K562 (cell line): Measurements from ENCODE around the gene PACSIN1. TPM values are rescaled to one million over a fixed set of nuclear protein-coding genes. Genes with fewer than 3 reads are reported as not detected.
A peak's percentile ranks its signal among the peaks of the same experiment; 100 is the strongest.

Experiments
- CCAR2 ChIP-seq: fragments of 200-400 bp; formaldehyde crosslinking; IDR thresholded peaks from 2 replicates; pipeline ENCODE4 v1.6.1; 2017; ENCODE audit warnings: mild to moderate bottlenecking, low read depth, low read length
- CREB1 ChIP-seq, 2 experiments: sonication (generic) in 1 of 2; formaldehyde crosslinking in 1 of 2; IDR thresholded peaks; 2 replicates each; pipeline versions ENCODE4 v1.6.1 to v1.8.0; 2012 to 2022; ENCODE audit warnings: inconsistent platforms in 1 of 2, mild to moderate bottlenecking in 1 of 2, missing genetic modification reagents in 1 of 2, moderate library complexity in 1 of 2
- EHMT2 ChIP-seq: fragments of 450-650 bp; IDR thresholded peaks from 2 replicates; pipeline ENCODE4 v1.6.1; 2018; ENCODE audit warnings: antibody characterized with exemption
- ELF4 ChIP-seq: fragments of 450-650 bp; formaldehyde crosslinking; IDR thresholded peaks from 2 replicates; pipeline ENCODE4 v1.4.0; 2022; ENCODE audit warnings: missing genetic modification characterization
- FOS ChIP-seq: IDR thresholded peaks from 3 replicates; pipeline ENCODE4 v1.6.1; 2011; ENCODE audit not compliant: insufficient read length; ENCODE audit errors: extremely low read depth
- HDGF ChIP-seq: fragments of 450-650 bp; IDR thresholded peaks from 2 replicates; pipeline ENCODE4 v1.6.1; 2016
- HLTF ChIP-seq: fragments of 450-650 bp; IDR thresholded peaks from 2 replicates; pipeline ENCODE4 v1.6.1; 2016
- JUNB ChIP-seq: fragments of 450-650 bp; formaldehyde crosslinking; conservative IDR thresholded peaks from 2 replicates; pipeline ENCODE4 v1.4.0; 2020; ENCODE audit warnings: mild to moderate bottlenecking
- KHSRP ChIP-seq: fragments of 450-650 bp; IDR thresholded peaks from 2 replicates; pipeline ENCODE4 v1.6.1; 2017
- MTA1 ChIP-seq: fragments of 450-650 bp; IDR thresholded peaks from 2 replicates; pipeline ENCODE4 v1.6.1; 2017; ENCODE audit warnings: borderline replicate concordance
- MTA3 ChIP-seq: fragments of 450-650 bp; formaldehyde crosslinking; IDR thresholded peaks from 2 replicates; pipeline ENCODE4 v1.6.1; 2017; ENCODE audit warnings: mild to moderate bottlenecking, borderline replicate concordance
- PHB2 ChIP-seq: fragments of 450-650 bp; IDR thresholded peaks from 2 replicates; pipeline ENCODE4 v1.6.1; 2017; ENCODE audit warnings: low read depth
- RB1 ChIP-seq: fragments of 450-650 bp; IDR thresholded peaks from 2 replicates; pipeline ENCODE4 v1.6.1; 2017; ENCODE audit warnings: low read depth, mild to moderate bottlenecking
- RUNX1 ChIP-seq: sonication (generic); IDR thresholded peaks from 2 replicates; pipeline ENCODE4 v1.6.1; 2016; ENCODE audit warnings: antibody characterized with exemption, low read depth
- ZNF12 ChIP-seq: sonication (generic); formaldehyde crosslinking; IDR thresholded peaks from 2 replicates; pipeline ENCODE4 v1.4.0; 2020; ENCODE audit warnings: mild to moderate bottlenecking, missing genetic modification reagents
- ZNF224 ChIP-seq: sonication (generic); formaldehyde crosslinking; IDR thresholded peaks from 2 replicates; pipeline ENCODE4 v1.8.0; 2022; ENCODE audit warnings: mild to moderate bottlenecking, missing genetic modification reagents
- ZNF24 ChIP-seq: fragments of 450-650 bp; IDR thresholded peaks from 2 replicates; pipeline ENCODE4 v1.6.1; 2016
- ZNF586 ChIP-seq: fragments of 450-650 bp; formaldehyde crosslinking; conservative IDR thresholded peaks from 2 replicates; pipeline ENCODE4 v1.4.0; 2020; ENCODE audit warnings: mild to moderate bottlenecking, moderate library complexity
- polyA plus RNA-seq, 8 experiments: library from polyadenylated mRNA; depleted of rRNA in 4 of 8; stranded (reverse) in 5 of 8; unstranded in 3 of 8; fragments of >200 nt; fragmentation: Nextera tagmentation in 2 of 8; fragmentation: Illumina TruSeq in 1 of 8; extraction: Ambion mirVana in 2 of 8; extraction: Trizol in 1 of 8; gene quantifications; 2 replicates each; pipeline versions ENCODE4 v1.2.1 to v1.2.3, GENCODE V29; 2011 to 2014; ENCODE audit warnings: inconsistent platforms in 1 of 8, missing spikeins in 1 of 8
- total RNA-seq, 7 experiments: library from RNA; depleted of rRNA in 6 of 7; stranded (reverse); fragments of >200 nt in 6 of 7; fragmentation: Illumina TruSeq in 2 of 7; extraction: Trizol in 2 of 7; gene quantifications; 2 replicates each; pipeline versions ENCODE4 v1.2.1 to v1.2.3, GENCODE V29; 2011 to 2021; ENCODE audit warnings: low replicate concordance in 1 of 7
- TF ChIP-seq, protein P1 (sequence below): sonication (generic); formaldehyde crosslinking; IDR thresholded peaks from 2 replicates; pipeline ENCODE4 v1.8.0; 2022; ENCODE audit warnings: mild to moderate bottlenecking, missing genetic modification reagents
- TF ChIP-seq, protein P2 (sequence below): fragments of 450-650 bp; IDR thresholded peaks from 2 replicates; pipeline ENCODE4 v1.6.1; 2014; ENCODE audit warnings: low read depth, mild to moderate bottlenecking, moderate library complexity, borderline replicate concordance
- TF ChIP-seq, protein P3 (sequence below), 2 experiments: fragments of 450-650 bp in 1 of 2; sonication (generic) in 1 of 2; formaldehyde crosslinking; conservative IDR thresholded peaks; 2 replicates each; pipeline versions ENCODE4 v1.4.0 to v1.8.1; 2020 to 2022; ENCODE audit warnings: mild to moderate bottlenecking in 1 of 2, missing genetic modification reagents in 1 of 2
- TF ChIP-seq, protein P4 (sequence below): fragments of 450-650 bp; conservative IDR thresholded peaks from 2 replicates; pipeline ENCODE4 v1.6.1; 2016; ENCODE audit warnings: missing genetic modification characterization, low read depth, mild to moderate bottlenecking, control low read depth, missing compliant biosample characterization

PACSIN1 gene
- total and polyA plus RNA-seq, 9 of the 15 experiments (the other 6 are each of a cell fraction or from before 2014, with no cell fraction given): 0.01 to 1.7 (median 0.45) TPM

GRCh38 chr6:34562861-34563512 lies 97.1 kb downstream of the PACSIN1 start (continued):
- TF ChIP-seq RB1 (0 out of 2 replicates have a peak, but pooled peaks have one; percentile 40), FOS (no peak), HDGF (no peak), RUNX1 (peak; percentile 98), ZNF12 (CRISPR knock-in tag) (0 out of 2 replicates have a peak, but pooled peaks have one; percentile 38), JUNB (no peak), HLTF (no peak), CREB1 (IDR thresholded peaks at IDR 0.05) (peak; percentile 69; the same call in 1 of the 2 replicates), CREB1 (CRISPR knock-in tag; IDR thresholded peaks at IDR 0.05) (no peak), MTA3 (peak; percentile 81), ZNF224 (CRISPR knock-in tag) (no peak), MTA1 (peak; percentile 47; the same call in 1 of the 2 replicates), KHSRP (peak; percentile 27; the same call in 1 of the 2 replicates), ZNF586 (CRISPR knock-in tag) (no peak), CCAR2 (no peak), ZNF24 (0 out of 2 replicates have a peak, but pooled peaks have one; percentile 9), PHB2 (peak; percentile 72), ELF4 (no peak; the same call in 1 of the 2 replicates), EHMT2 (no peak)
- TF ChIP-seq, protein P1, sequence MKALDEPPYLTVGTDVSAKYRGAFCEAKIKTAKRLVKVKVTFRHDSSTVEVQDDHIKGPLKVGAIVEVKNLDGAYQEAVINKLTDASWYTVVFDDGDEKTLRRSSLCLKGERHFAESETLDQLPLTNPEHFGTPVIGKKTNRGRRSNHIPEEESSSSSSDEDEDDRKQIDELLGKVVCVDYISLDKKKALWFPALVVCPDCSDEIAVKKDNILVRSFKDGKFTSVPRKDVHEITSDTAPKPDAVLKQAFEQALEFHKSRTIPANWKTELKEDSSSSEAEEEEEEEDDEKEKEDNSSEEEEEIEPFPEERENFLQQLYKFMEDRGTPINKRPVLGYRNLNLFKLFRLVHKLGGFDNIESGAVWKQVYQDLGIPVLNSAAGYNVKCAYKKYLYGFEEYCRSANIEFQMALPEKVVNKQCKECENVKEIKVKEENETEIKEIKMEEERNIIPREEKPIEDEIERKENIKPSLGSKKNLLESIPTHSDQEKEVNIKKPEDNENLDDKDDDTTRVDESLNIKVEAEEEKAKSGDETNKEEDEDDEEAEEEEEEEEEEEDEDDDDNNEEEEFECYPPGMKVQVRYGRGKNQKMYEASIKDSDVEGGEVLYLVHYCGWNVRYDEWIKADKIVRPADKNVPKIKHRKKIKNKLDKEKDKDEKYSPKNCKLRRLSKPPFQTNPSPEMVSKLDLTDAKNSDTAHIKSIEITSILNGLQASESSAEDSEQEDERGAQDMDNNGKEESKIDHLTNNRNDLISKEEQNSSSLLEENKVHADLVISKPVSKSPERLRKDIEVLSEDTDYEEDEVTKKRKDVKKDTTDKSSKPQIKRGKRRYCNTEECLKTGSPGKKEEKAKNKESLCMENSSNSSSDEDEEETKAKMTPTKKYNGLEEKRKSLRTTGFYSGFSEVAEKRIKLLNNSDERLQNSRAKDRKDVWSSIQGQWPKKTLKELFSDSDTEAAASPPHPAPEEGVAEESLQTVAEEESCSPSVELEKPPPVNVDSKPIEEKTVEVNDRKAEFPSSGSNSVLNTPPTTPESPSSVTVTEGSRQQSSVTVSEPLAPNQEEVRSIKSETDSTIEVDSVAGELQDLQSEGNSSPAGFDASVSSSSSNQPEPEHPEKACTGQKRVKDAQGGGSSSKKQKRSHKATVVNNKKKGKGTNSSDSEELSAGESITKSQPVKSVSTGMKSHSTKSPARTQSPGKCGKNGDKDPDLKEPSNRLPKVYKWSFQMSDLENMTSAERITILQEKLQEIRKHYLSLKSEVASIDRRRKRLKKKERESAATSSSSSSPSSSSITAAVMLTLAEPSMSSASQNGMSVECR: no peak
- TF ChIP-seq, protein P2, sequence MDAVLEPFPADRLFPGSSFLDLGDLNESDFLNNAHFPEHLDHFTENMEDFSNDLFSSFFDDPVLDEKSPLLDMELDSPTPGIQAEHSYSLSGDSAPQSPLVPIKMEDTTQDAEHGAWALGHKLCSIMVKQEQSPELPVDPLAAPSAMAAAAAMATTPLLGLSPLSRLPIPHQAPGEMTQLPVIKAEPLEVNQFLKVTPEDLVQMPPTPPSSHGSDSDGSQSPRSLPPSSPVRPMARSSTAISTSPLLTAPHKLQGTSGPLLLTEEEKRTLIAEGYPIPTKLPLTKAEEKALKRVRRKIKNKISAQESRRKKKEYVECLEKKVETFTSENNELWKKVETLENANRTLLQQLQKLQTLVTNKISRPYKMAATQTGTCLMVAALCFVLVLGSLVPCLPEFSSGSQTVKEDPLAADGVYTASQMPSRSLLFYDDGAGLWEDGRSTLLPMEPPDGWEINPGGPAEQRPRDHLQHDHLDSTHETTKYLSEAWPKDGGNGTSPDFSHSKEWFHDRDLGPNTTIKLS: no peak
- TF ChIP-seq, protein P3, sequence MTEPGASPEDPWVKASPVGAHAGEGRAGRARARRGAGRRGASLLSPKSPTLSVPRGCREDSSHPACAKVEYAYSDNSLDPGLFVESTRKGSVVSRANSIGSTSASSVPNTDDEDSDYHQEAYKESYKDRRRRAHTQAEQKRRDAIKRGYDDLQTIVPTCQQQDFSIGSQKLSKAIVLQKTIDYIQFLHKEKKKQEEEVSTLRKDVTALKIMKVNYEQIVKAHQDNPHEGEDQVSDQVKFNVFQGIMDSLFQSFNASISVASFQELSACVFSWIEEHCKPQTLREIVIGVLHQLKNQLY (CRISPR knock-in tag; conservative IDR thresholded peaks at IDR 0.05): no peak
- TF ChIP-seq, protein P4, sequence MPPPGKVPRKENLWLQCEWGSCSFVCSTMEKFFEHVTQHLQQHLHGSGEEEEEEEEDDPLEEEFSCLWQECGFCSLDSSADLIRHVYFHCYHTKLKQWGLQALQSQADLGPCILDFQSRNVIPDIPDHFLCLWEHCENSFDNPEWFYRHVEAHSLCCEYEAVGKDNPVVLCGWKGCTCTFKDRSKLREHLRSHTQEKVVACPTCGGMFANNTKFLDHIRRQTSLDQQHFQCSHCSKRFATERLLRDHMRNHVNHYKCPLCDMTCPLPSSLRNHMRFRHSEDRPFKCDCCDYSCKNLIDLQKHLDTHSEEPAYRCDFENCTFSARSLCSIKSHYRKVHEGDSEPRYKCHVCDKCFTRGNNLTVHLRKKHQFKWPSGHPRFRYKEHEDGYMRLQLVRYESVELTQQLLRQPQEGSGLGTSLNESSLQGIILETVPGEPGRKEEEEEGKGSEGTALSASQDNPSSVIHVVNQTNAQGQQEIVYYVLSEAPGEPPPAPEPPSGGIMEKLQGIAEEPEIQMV (tag): no peak
